B cell (primary cell): ENCODE results near the gene SFXN3.

ENCODE experiments used
- EZH2 ChIP-seq: IDR thresholded peaks from 2 replicates; pipeline ENCODE4 v1.6.1; 2012; ENCODE audit warnings: borderline replicate concordance, low read depth, mild to moderate bottlenecking, moderate library complexity, low read length; ENCODE audit not compliant: insufficient read depth, poor library complexity, severe bottlenecking
- TF ChIP-seq, protein P1 (sequence below): fragments of 200-600 bp; IDR thresholded peaks from one replicate; pipeline ENCODE4 v1.8.0; 2022; ENCODE audit warnings: antibody characterized with exemption, mild to moderate bottlenecking

- TF ChIP-seq, protein P1, sequence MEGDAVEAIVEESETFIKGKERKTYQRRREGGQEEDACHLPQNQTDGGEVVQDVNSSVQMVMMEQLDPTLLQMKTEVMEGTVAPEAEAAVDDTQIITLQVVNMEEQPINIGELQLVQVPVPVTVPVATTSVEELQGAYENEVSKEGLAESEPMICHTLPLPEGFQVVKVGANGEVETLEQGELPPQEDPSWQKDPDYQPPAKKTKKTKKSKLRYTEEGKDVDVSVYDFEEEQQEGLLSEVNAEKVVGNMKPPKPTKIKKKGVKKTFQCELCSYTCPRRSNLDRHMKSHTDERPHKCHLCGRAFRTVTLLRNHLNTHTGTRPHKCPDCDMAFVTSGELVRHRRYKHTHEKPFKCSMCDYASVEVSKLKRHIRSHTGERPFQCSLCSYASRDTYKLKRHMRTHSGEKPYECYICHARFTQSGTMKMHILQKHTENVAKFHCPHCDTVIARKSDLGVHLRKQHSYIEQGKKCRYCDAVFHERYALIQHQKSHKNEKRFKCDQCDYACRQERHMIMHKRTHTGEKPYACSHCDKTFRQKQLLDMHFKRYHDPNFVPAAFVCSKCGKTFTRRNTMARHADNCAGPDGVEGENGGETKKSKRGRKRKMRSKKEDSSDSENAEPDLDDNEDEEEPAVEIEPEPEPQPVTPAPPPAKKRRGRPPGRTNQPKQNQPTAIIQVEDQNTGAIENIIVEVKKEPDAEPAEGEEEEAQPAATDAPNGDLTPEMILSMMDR: no peak
- TF ChIP-seq EZH2: no peak
Measured at GRCh38 chr10:101064415-101065030, 33.5 kb downstream of the SFXN3 start.
